PC-9 (cell line): ENCODE data around the gene WDR17. TPM values are rescaled to one million over a fixed set of nuclear protein-coding genes. Genes with fewer than 3 reads are reported as not detected.

Experiments used
- BruUV-seq: library from RNA; stranded (reverse); fragments of 400-500 nt; replicated peaks from 2 replicates; lab custom pipeline; 2021; lab: Mats Ljungman, UMichigan
- CTCF ChIA-PET: fragments of 300-600 bp; sonication (Branson Sonifier 250); formaldehyde crosslinking; loops from one replicate; lab custom pipeline; 2022; ENCODE audit warnings: antibody characterized with exemption; lab: Charles Lee
- POLR2A ChIA-PET: fragments of 300-600 bp; sonication (Branson Sonifier 250); formaldehyde crosslinking; loops from one replicate; lab custom pipeline; 2022; ENCODE audit warnings: antibody characterized with exemption; ENCODE audit not compliant: unreplicated experiment; lab: Charles Lee
- DNase-seq, 2 experiments: peaks; one replicate each; pipeline versions ENCODE4 v3.0.0 to v3.0.0-alpha.2; 2015 to 2022; ENCODE audit warnings: mixed read lengths in 1 of 2
- H2AFZ ChIP-seq: fragments of 200-600 bp; sonication (generic); 2 replicates; pipeline ENCODE4 v1.8.1; 2017; ENCODE audit warnings: antibody characterized with exemption
- H3F3A ChIP-seq: fragments of 200-600 bp; sonication (generic); 2 replicates; pipeline ENCODE4 v1.8.1; 2017; ENCODE audit warnings: antibody characterized with exemption, mild to moderate bottlenecking, low read depth; ENCODE audit not compliant: insufficient read depth
- H3K27ac ChIP-seq: fragments of 200-600 bp; sonication (generic); 2 replicates; pipeline ENCODE4 v1.6.1; 2016; ENCODE audit warnings: mixed run types
- H3K27me3 ChIP-seq: fragments of 200-600 bp; sonication (generic); 2 replicates; pipeline ENCODE4 v1.6.1; 2016; ENCODE audit warnings: low read depth, mixed run types; ENCODE audit not compliant: insufficient read depth
- H3K36me3 ChIP-seq: fragments of 200-600 bp; sonication (generic); 2 replicates; pipeline ENCODE4 v1.6.1; 2016; ENCODE audit warnings: low read depth, mixed run types
- H3K4me1 ChIP-seq: fragments of 200-600 bp; sonication (generic); replicated peaks from 2 replicates; pipeline ENCODE4 v1.6.1; 2016; ENCODE audit warnings: mixed run types; ENCODE audit not compliant: insufficient read depth
- H3K4me2 ChIP-seq: fragments of 200-600 bp; sonication (generic); 2 replicates; pipeline ENCODE4 v1.6.1; 2017; ENCODE audit warnings: mixed run types
- H3K4me3 ChIP-seq: fragments of 200-600 bp; sonication (generic); 2 replicates; pipeline ENCODE4 v1.6.1; 2016; ENCODE audit warnings: mixed run types
- H3K79me2 ChIP-seq: fragments of 200-600 bp; sonication (generic); 2 replicates; pipeline ENCODE4 v1.6.1; 2017; ENCODE audit warnings: low read depth, mixed run types
- H3K9me2 ChIP-seq: fragments of 200-600 bp; sonication (generic); 2 replicates; pipeline ENCODE4 v1.8.1; 2017; ENCODE audit warnings: mild to moderate bottlenecking; ENCODE audit not compliant: insufficient read depth
- H3K9me3 ChIP-seq: fragments of 200-600 bp; sonication (generic); 2 replicates; pipeline ENCODE4 v1.8.1; 2016; ENCODE audit warnings: low read depth; ENCODE audit not compliant: insufficient read depth
- H4K20me1 ChIP-seq: fragments of 200-600 bp; sonication (generic); 2 replicates; pipeline ENCODE4 v1.8.1; 2017; ENCODE audit not compliant: insufficient read depth
- EZH2 ChIP-seq: fragments of 200-600 bp; sonication (generic); IDR thresholded peaks from 2 replicates; pipeline ENCODE4 v1.8.0; 2017; ENCODE audit warnings: antibody characterized with exemption, low read depth
- intact Hi-C: fragments of 100-400 bp; cut with micrococcal nuclease; formaldehyde crosslinking; loops from one replicate; pipeline ENCODE4 v1.10.0; 2022; ENCODE audit not compliant: unreplicated experiment
- total RNA-seq: library from RNA; stranded (reverse); gene quantifications from 2 replicates; pipeline ENCODE4 v1.2.3, GENCODE V29; 2021
- TF ChIP-seq, protein P1 (sequence below): fragments of 200-600 bp; sonication (generic); conservative IDR thresholded peaks from 2 replicates; pipeline ENCODE4 v1.6.1; 2017; ENCODE audit warnings: mixed run types, antibody characterized with exemption, mild to moderate bottlenecking, moderate library complexity

WDR17 gene
- total RNA-seq, 1 experiment from 2014 or later: 2.2 TPM

GRCh38 chr4:176222149-176222548 lies 156.5 kb downstream of the WDR17 start:
- no peak overlapping the region for H3K4me2 ChIP-seq
- H3K4me1 ChIP-seq: no peaks in the 10 kb centered on the region
- no peaks in the 10 kb centered on the region for H3K79me2 ChIP-seq
- no TSS peak for BruUV-seq
- H2AFZ ChIP-seq: no peak overlapping the region
- no peak overlapping the region for H3K27ac ChIP-seq
- intact Hi-C loops: no loop called here
- no peaks in the 10 kb centered on the region for H3K9me3 ChIP-seq
- H3K4me3 ChIP-seq: no peak overlapping the region
- no peaks in the 10 kb centered on the region for H3F3A ChIP-seq
- CTCF ChIA-PET: no interaction called here
- H3K27me3 ChIP-seq: no peaks in the 10 kb centered on the region
- no peak for DNase-seq
- no peaks in the 10 kb centered on the region for H4K20me1 ChIP-seq
- POLR2A ChIA-PET: no interaction called here
- TF ChIP-seq, protein P1, sequence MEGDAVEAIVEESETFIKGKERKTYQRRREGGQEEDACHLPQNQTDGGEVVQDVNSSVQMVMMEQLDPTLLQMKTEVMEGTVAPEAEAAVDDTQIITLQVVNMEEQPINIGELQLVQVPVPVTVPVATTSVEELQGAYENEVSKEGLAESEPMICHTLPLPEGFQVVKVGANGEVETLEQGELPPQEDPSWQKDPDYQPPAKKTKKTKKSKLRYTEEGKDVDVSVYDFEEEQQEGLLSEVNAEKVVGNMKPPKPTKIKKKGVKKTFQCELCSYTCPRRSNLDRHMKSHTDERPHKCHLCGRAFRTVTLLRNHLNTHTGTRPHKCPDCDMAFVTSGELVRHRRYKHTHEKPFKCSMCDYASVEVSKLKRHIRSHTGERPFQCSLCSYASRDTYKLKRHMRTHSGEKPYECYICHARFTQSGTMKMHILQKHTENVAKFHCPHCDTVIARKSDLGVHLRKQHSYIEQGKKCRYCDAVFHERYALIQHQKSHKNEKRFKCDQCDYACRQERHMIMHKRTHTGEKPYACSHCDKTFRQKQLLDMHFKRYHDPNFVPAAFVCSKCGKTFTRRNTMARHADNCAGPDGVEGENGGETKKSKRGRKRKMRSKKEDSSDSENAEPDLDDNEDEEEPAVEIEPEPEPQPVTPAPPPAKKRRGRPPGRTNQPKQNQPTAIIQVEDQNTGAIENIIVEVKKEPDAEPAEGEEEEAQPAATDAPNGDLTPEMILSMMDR: no peak
- no peak for TF ChIP-seq EZH2
- no peaks in the 10 kb centered on the region for H3K36me3 ChIP-seq
- no peaks in the 10 kb centered on the region for H3K9me2 ChIP-seq

GRCh38 chr4:176223561-176223960 lies 157.9 kb downstream of the WDR17 start:
- intact Hi-C loops: no loop called here
- DNase-seq: no peak
- Histone ChIP-seq H2AFZ (no peak overlapping the region), H3K27me3 (no peaks in the 10 kb centered on the region), H3K4me1 (no peaks in the 10 kb centered on the region), H3F3A (no peaks in the 10 kb centered on the region), H3K4me3 (no peak overlapping the region), H4K20me1 (no peaks in the 10 kb centered on the region), H3K36me3 (no peaks in the 10 kb centered on the region), H3K4me2 (no peak overlapping the region), H3K9me2 (no peaks in the 10 kb centered on the region), H3K27ac (no peak overlapping the region), H3K79me2 (no peaks in the 10 kb centered on the region), H3K9me3 (no peaks in the 10 kb centered on the region)
- TF ChIP-seq EZH2: no peak
- TF ChIP-seq, protein P1: no peak
- BruUV-seq: no TSS peak
- POLR2A ChIA-PET: no interaction called here
- CTCF ChIA-PET: no interaction called here

DNA sequence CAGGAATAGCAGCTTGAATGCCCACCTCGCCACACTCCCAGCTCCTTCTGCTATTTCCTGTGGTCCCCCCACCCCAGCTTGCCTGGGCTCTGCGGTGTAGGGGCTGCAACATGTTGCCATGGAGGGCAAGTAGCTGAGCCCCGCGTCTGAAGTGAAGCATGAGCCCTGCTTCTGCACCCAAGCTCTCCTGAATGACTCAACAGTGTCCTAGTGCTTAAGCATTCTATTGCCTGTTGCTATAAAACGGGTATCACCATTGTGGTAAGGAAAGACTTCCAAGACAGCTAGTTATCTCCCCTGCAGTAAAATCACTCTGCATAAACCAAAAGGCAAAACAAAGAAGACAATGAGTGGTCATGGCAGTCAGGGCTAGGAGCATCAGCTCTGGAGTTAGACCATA lies 161.1 kb downstream of the WDR17 start:
- Histone ChIP-seq H2AFZ (no peak overlapping the region), H3K27me3 (no peaks in the 10 kb centered on the region), H3K4me3 (no peak overlapping the region), H3K27ac (no peak overlapping the region), H3K79me2 (no peaks in the 10 kb centered on the region), H3K4me2 (no peak overlapping the region), H4K20me1 (no peaks in the 10 kb centered on the region), H3K4me1 (no peaks in the 10 kb centered on the region), H3K36me3 (no peaks in the 10 kb centered on the region), H3K9me2 (no peaks in the 10 kb centered on the region), H3F3A (no peaks in the 10 kb centered on the region), H3K9me3 (no peaks in the 10 kb centered on the region)
- BruUV-seq: no TSS peak
- TF ChIP-seq EZH2: no peak
- TF ChIP-seq, protein P1: no peak
- ChIA-PET CTCF (no interaction called here), POLR2A (no interaction called here)
- DNase-seq: no peak
- intact Hi-C loops: no loop called here
